HG03575 (cell line): Measurements from ENCODE around the gene TSPAN9.
"Not testable (repeated sequence)": the region's sequence is repeated elsewhere in the genome, so short reads cannot be mapped to it uniquely, and the experiment has no call there.

Experiments used
- ATAC-seq: cut with Tn5 transposase; IDR thresholded peaks from one replicate; pipeline ENCODE4 v1.9.1; 2021; ENCODE audit not compliant: unreplicated experiment, insufficient number of reproducible peaks, low FRiP score; ENCODE audit errors: extremely low read depth

TSPAN9 gene

DNA sequence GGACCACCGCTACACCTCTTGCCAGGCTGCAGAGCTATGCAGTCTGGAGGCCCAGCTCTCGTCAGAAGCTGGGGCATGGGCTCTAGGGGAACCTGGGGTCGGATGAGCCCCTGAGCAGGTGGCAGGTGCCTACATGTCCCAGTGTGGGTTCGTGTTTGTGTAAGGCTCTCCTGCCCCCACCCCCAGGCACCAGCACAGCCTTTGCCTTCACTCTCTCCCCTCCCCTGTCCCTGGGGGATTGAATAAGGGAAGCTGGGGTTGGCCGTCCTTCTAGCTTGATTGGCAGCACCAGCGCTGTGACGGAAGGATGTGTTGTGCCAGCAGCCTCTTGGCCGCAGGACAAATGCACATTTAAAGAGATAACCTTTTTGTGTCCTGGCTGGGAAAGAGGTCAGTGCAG is 34.8 kb upstream of the TSPAN9 start:
- no peak for ATAC-seq

DNA sequence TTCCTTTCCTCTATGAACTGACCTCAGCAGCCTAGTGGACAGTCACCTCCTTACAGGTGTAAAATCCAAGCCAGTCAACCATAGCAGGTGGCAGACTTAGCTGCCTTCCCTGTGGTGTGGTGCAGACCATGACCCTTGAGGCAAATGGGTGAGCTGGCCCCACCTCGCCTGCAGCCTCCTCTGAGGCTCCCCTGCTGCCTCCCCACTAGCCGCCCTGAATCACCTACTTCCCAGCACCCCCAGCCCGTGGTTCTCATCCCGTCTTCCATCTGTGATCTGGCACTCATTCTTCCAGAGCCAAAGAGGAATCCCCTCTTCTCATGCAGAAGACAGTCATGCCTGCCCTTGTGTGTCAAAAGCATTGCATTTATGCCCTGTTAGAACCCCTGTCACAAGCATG is 34.4 kb upstream of the TSPAN9 start:
- no peak for ATAC-seq

DNA sequence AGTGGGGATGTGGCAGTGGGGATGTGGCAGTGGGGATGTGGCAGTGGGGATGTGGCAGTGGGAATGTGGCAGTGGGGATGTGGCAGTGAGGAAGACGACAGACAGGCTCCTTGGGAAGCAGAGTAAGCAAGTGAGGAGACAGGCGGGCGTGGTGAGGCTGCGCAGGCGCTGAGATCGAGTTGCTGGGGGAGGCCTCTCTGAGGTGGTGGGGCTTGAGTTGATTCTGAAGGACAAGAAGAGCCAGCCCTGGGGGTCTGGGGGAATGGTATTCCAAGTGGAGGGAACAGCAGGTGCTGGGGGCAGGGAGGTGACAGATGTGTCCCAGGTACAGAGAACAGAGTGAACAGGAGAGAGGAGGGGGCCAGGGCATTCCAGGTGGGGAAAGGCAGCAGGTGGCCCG is 33.8 kb upstream of the TSPAN9 start:
- no peak for ATAC-seq

DNA sequence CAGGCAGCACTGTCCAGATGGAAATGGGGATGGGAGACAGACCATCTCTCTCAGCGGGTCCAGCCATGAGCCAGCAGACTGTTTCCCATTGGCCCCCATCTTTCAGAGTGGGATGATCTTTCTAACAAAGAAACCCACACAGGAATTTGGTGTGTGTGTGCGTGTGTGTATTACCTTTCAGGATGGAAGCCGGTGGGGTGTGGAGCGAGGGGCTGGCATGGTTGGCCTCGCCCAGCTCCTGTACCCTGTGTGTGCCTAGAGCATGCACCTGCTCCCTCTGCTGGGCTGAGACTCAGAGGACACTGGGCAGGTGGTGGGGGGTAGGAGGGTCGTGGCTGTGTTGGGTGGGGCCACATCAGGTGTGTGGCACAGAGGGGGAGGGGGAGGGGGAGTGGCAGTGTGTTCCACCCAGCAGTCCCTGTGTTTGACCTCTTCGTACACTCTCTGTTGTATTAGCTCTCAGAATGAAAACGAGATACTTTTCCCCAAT is 33.0 kb upstream of the TSPAN9 start:
- no peak for ATAC-seq

DNA sequence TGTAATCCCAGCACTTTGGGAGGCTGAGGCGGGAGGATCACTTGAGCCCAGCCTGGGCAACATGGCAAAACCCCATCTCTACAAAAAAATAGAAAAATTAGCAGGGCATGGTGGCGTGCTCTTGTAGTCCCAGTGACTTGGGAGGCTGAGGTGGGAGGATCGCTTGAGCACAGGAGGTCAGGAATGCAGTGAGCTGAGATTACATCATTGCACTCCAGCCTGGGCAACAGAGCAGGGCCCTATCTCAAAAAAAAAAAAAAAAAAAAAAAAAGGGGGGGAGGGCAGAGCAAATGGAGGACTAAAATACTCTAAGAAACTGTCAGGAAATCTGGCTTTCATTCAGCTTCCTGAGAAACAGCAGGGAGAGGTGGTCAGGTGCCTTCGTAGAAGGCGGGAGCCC is 31.7 kb upstream of the TSPAN9 start:
- ATAC-seq, result no peak

DNA sequence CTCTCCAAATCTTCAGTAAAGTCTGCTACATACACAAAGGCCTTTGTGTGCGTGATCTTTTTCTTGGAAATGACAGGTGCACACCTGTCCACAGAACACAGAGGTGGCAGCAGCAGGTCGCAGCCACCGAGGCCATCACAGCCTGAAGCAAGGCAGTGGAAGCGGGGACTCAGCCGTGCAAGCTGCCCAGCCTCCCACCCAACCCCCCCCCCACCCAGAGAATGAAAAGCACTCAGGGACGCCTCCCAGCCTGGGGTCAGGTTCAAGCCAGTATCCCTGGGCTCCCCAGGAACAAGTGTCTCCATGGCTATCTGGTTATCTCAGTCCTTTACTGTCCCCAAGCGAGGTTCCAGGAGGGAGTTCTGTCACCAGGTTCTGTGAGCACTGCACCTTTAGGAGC is 31.2 kb upstream of the TSPAN9 start:
- ATAC-seq, result no peak

DNA sequence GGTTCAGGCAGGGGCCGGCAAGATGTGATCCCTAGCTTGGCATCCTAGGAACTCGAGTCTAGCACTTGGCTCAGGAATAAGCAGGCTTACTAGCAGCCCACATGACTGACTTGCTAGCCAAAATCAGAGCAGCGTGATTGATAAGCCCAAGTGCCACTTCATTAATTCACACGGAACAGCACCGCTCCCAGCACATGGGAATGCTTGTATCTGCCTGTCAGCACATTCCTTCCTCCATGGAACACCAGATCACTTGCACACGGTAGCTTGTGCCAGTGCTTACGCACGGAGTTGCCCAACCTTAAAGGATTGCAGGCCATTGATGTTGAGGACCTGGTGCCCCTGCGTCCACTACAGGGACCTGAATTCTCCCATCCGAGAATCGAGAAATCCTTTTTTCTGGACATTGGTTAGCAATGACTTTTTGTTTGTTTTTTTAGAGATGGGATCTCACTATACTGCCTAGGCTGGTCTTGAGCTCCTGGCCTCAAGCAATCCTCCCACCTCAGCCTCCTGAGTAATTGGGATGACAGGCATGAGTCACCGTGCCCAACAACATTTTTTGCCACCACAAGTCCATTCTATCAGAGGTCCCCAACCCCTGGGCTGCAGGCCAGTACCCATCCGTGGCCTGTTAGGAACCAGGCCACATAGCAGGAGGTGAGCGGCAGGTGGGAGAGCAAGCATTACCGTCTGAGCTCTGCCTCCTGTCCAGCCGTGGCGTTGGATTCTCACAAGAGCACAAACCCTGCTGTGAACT is 30.6 kb upstream of the TSPAN9 start:
- no peak for ATAC-seq

DNA sequence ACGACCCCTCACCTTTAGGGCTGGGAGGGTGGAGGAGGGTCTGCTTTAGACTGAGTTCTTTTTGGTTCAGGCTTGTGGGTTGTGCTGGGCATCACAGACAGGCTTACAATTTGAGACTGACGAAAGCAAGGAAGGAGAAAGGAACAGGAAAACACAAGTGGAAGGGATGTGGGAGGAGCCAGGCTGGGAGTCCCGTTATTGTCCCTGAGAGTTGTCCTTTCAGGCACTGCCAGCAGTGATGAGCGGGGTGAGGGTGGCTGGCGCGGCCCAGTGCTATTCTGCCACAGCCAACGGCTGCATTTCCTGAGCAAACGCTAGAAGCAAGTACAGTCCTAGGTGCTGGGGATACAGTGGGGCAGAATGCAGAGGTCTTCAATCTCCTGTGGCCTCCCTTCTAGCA is 29.2 kb upstream of the TSPAN9 start:
- no peak for ATAC-seq

DNA sequence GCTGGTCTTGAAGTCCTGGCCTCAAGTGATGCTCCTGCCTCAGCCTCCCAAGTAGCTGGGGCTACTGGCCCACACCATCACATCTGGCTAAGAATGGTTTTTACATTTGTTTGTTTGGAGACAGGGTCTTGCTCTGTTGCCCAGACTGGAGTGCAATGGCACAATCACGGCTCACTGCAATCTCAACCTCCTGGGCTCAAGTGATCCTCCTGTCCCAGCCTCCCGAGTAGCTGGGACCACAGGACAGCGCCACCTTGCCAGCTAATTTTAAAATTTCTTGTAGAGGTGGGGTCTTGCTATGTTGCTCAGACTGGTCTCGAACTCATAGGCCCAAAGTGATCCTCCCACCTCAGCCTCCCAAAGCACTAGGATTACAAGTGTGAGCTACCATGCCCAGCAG is 28.6 kb upstream of the TSPAN9 start:
- ATAC-seq, result no peak

DNA sequence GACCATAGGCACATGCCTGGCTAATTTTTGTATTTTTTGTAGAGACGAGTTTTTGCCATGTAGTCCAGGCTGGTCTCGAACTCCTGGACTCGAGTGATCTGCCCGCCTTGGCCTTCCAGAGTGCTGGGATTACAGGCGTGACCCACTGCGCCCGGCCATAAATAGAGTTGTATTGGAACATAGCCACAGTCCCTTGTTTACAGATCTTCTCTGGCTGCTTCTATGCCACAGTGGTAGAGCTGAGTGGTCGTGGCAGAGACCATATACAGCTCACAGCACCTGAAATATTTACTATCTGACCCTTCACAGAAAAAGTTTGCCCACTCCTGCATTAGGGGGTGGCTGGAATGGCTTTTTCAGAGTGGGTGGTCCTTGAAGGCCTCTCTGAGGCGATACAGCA is 28.0 kb upstream of the TSPAN9 start:
- no peak for ATAC-seq

DNA sequence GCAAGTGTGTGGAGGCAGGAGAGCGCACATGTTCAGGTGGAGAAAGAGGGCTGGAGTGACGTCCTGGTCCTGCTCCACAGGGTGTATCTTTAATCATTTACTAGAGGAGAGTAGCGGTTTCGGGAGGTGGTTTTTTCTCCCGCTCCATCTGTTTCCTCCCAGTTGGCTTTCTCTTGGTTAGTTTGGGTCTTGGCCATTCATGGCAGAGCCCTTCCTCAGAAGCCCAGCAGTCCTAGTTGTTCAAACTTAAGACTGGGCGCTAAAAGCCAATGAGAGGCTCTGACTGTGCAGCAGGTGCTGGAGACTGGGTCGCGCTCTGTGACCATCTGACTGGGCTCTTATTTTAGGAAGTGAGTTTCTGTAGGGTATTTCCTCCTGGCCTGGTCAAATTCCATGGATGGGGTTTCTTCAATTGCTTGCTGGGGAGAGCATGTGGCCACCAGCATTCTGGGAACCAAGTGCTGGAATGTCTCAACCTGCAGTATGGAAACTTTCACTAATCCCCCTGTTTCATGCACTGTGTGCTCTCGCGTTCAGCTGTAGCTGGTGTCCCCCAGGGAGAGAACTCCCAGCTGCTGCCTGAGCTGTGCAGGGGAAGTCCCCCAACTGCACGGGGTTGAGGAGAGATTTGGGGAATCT is 27.4 kb upstream of the TSPAN9 start:
- no peak for ATAC-seq

DNA sequence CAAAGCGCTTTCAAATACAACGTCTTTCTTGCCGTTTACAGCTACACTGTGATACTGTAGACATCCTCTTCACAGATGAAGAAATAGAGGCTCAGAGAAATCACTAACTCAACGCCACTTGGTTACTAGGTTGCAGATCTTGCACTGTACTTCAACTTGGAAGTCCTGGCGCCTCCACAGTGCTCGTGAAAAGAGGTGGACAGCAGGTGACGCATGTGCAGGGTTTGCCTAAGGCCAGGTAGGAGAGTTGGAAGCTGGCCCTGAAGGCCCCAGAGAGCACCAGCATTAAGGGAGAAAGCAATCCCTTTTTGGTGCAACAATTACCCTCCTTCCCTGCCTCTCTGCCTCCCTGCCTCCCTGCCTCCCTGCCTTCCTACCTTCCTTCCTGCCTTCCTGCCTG is 22.8 kb upstream of the TSPAN9 start:
- no peak for ATAC-seq

DNA sequence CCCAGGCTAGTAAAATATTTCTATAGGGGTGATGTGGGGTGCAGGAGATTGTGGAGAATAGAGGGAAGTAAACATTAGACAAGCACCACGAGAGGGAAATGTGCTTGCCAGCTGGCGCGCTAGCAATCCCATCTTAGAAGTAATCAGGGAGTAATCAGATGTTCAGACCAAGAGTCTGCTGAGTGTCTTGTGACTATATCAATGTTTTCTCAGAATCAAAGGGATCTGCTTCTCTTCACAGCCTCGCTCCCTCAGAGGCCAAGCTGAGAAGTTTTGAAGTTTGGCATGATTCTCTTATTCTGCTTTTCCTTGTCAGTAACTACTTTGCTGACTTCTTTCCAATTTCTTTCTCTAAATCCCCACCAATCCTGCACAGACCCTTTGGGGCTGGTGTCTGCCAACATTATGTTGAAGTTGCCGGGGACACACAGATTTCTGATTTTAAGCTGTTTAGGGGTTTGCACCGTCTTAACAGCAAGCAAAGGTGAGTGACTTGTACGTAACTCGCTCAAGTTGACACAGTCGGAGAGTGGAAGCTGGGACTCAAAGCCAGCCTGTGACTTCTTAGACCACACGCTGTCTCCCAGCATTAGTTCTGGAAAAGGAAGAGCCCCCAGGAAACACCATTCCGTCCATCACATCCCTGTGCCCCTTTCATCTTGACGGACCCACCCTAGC is 22.0 kb upstream of the TSPAN9 start:
- ATAC-seq, result no peak

DNA sequence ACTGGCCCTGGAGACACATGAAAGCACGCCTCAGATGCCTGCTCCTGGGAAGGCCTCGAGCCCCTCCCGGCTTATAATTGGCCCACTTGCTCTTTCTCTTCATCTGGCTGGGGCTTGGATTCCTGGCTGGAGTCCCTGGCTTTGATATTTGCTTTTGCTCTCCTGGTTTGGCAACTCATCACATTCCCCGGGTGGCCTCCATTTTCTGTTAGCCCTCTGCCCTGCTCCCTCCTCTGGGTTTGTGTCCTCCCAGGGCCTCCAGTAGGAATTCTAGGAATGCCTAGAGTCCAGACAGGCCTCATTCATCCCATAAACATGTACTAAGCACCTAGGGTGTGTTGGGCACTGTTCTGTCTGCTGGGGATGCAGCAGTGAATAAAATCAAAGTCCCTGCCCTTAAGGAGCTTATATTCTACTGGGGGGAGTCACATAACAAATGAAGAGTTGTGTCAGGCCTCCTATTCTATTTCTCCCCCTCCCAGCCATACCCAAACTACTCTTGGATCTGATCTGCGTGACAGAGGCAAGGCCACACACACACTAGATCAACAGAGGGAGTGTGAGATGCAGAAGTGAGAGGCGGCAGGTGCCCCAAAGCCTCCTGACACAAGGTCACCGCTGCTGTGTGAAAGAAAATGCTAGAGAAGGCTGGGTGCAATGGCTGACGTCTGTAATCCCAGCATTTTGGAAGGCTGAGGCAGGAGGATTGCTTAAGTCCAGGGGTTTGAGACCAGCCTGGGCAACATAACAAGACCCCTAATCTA is 21.3 kb upstream of the TSPAN9 start:
- no peak for ATAC-seq

DNA sequence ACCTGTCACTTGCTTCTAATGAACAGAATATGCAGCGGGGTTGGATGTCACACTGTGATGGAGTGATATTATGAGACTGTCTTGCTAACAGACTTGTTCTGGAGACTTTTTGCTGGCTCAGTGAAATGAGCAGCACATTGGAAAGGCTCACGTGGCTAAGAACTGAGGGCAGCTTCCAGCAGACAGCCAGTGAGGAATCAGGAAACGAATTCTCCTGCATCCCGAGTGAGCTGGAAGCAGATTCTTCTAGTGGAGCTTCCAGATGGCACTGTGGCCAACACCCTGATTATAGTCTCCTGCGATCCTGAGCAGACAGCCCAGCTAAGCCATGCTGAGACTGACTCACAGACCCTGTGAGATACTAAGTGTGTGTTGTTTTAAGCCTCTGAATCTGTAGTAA is 16.1 kb upstream of the TSPAN9 start:
- no peak for ATAC-seq

DNA sequence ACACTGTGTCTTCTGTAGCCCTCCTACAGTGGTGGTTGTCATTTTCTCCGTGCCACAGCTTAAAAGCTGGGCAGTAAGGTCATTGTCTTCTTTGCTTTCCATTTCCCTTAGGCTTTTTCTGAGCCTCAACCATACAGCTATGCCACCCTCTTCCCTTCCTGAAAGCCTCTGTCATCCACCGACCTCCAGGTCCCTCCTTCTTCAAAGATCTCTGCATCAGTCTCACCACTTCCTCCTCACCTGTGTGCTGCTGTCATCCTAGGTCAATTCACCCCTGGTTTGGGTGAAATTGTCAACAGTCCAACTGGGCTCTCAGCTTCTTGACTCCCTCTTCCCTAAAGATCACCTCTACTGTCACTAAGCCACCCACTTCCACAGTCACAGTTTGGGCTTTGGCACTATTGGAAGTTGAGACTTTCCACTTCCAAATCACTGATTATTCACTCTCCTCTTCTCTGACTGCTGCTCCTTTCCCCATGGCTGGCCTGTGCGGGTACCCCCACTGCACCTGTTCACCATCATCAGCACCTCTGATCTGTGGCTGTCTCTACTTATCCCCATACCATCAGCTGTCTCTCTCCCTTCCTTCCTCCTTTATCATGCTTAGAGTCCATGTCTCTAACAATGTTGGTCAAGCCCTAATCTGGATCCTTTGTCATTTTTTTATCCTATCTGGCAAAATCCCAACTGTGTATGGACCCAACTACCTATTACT is 15.5 kb upstream of the TSPAN9 start:
- no peak for ATAC-seq

DNA sequence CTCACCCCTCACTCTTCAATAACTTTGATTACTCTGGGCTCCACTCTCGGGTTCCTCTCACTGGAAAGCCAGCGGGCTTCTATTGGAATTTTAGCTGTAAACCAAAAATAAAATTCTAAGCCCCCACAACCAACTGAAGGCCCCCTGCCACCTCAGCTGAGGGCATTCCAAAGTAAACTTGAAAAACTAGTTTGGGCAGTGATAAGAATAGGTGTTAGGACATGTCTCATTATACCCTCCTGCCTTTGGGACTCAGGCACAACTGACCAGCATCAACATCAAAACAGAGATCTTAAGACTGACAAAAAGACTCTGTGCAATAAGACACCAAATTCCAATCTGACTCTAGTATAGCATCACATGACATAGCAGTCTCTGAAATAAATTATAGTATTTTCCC is 11.9 kb upstream of the TSPAN9 start:
- ATAC-seq, result no peak

DNA sequence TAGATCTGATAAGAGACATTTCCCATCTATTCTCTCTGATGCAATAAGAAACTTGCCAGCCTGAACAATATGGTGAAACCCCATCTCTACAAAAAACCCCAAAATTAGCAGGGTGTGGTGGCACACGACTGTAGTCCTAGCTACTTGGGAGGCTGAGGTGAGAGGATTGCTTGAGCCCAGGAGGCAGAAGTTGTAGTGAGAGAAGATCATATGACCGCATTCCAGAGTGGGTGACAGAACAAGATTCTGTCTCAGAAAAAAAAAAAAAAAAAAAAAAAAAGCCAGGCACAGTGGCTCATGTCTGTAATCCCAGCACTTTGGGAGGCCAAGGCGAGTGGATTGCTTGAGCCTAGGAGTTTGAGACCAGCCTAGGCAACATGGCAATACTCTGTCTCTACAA is 11.3 kb upstream of the TSPAN9 start:
- not testable (repeated sequence) for ATAC-seq

DNA sequence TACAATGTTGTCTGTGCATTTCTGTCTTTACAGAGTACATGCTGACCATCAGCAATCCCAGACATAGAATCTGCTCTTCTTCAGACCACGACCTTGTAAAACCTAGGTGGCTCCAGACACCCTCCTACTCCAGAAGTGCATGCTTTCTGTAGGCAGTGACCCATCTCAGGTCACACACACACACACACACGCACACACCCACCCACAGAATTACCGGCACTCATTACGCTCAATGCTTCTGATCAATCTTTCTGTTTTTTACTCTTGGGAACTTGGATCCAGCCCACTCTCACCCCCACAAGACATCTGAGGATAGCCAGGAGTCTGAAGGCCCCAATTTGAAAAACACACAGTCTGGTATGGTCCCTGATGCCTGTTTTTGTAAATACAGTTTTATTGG is 7.5 kb upstream of the TSPAN9 start:
- no peak for ATAC-seq
